CD4-positive, alpha-beta T cell treated with Interleukin-1 beta for 1 hour (primary cell): ENCODE measurements around the gene TLCD3B.

Experiments
- DNase-seq, 2 donors: peaks; one replicate each; pipeline ENCODE4 v3.0.0-alpha.2; 2020 to 2022

TLCD3B gene, protein sequence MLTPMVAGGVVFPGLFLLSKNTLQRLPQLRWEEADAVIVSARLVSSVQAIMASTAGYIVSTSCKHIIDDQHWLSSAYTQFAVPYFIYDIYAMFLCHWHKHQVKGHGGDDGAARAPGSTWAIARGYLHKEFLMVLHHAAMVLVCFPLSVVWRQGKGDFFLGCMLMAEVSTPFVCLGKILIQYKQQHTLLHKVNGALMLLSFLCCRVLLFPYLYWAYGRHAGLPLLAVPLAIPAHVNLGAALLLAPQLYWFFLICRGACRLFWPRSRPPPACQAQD

DNA sequence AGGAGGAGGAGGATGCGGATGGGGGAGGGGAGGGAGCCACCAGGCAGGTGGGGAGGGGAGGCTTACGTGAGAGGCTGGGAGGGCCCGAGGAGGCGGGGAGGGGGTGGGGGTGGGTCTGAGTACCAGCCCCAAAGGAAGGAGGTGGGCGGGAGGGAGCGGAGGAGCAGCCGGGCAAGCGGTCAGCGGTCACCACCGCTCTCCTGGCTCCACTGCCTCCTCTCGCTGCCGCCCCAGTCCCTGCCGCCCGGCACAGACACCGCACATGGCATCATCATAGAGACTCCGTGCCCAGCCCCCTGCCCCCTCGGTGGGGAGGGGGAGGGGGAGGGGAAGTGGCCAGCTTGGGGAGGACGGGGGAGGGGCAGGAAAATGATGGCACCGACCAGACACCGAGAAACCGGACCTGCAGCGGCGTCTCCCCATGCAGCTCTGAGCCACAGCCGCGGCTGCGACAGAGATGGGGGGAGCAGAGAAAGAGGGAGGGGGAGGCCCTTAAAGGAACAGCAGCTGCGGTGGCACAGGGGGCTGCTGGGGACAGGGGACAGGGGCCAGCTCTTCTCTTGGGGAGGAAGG, at the start of gene TLCD3B:
TSS of gene TLCD3B (minus strand) at position 431 of the 573 bp plus-strand sequence. CDS start 744 bp downstream, outside the sequence.
- no peak for DNase-seq

DNA sequence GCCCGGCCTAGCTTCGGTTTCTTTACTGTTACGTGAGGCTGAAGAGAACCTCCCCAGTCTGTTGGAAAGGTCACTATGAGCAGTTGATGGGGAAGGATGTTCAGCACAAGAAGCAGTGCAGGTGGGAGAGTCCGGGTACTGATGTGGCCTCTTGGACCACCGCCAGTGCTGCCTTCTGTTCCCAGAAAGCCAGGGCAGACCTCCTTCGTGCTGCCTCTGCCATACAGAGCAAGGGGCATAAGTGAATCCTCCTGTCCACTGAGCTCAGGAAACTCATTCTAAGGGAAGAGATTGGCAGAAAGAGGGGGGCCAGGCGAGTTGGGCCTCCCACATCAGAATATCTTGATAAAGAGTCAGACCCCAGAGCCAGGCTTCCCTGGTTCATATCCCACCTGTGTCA, 48.4 kb upstream of the TLCD3B start:
- DNase-seq, result no peak

DNA sequence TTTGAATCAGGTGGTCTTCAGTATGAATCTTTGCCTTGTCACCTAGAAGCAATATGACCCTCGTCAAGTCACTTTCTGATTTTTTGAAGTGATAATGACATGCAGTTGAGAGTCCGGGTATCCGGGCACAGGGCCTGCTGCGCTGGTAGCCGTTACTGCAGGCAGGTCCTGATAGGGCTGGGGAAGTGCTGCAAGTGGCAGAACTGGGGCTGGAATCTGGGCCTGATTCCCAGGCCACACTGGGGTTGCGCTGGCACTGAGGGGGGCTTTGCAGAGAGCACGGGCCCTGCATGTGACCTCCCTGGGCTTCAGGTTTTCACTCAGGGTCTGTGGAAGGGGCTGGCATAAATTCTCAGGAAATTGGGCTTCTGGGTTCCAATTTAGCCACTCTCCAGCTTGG, 47.7 kb upstream of the TLCD3B start:
- no peak for DNase-seq

DNA sequence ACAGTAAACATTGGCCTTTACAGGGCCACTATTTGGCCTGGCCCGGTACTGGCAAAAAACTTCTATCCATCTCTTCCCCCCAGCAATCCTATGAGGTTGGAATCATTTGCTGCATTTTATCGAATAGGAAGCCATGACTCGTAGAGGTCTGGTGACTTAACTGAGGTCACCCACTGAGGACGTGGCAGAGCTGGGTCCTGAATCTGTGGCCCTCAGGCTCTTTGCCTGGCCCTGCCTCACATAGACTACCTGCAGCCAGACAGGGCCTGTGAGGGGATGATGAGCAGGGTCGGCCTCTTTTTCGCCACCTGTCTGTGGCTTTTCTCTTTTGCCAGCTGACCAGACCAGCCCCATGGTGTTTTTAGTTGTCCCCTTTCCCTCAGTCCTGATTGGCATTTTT, 46.6 kb upstream of the TLCD3B start:
- DNase-seq, result no peak

DNA sequence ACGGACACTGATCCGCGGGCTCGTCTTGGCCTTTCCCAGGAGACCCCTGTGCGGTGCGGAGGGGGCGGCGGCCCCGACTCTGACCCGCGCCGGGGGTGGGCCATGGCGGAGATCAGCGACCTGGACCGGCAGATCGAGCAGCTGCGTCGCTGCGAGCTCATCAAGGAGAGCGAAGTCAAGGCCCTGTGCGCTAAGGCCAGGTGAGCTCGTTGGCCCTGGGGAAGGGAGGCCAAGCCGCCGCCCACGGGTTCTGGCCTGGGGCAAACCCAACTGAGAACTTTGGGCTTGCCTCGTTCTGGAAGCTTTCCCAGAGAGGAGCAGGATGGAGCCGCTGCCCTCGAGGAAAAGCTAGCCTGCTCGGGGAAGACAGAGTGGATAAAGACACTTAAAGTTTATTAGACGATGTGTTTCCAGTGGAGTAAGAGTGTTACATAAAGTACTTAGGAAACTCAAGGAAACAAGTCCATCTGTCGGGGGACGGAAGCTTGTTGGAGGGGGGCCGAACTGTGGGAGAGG, 45.3 kb upstream of the TLCD3B start:
- peak in 1 of 2 donors; percentile 26 for DNase-seq

DNA sequence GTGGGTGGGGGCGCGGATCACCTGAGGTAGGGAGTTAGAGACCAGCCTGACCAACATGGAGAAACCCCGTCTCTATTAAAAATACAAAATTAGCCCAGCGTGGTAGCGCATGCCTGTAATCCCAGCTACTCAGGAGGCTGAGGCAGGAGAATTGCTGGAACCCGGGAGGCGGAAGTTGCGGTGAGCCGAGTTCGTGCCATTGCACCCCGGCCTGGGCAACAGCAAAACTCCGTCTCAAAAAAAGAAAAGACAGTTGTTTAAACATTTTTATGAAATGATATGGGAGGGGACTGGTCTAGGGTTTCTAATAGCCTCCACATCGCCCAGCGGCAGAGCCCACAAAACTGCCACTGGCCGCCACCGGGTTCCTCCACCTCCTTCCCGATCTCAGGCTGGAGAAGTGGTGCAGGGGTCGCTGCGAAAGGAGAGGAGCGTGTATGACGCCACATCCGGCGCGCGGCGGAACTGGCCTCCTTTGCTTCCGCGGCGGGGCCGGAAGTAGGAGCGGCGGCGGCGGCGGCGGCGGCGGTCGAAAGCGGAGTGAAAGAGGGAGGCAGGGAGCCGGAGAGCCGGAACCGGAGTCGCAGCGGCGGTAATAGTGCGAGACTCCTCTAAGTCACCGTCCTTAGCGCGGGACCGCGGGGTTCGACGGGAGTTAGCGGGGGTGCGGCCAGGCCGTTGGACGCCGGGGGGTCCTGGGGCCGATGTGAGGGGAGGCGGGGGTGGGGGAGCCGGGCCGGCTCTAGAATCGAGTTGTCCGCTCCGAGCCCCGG, 44.6 kb upstream of the TLCD3B start, which contains the start of gene PPP4C:
TSS of gene PPP4C (plus strand) at position 492 of the 773 bp plus-strand sequence. CDS start 384 bp downstream, outside the sequence.
- DNase-seq, result peak; percentile 88 to 89

DNA sequence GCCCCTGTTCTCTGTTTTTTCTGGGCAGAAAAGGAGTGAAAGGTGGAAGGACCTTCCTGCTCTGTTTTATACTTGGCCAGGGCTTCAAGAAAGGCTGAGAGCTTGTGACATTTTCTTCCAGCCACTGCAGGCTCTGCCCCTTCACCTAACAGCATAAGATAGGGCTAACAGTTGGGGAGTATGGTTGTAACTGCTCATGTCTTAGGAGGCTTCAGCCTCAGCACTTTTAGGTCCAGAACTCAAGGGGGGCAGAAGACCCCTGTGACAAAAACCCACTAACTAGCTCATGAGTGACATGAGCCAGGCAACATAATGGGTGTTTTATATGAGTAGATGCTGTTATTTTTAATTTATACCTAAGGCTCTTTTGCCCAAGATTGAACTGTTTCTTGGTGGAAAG, 39.4 kb upstream of the TLCD3B start:
- DNase-seq, result no peak

DNA sequence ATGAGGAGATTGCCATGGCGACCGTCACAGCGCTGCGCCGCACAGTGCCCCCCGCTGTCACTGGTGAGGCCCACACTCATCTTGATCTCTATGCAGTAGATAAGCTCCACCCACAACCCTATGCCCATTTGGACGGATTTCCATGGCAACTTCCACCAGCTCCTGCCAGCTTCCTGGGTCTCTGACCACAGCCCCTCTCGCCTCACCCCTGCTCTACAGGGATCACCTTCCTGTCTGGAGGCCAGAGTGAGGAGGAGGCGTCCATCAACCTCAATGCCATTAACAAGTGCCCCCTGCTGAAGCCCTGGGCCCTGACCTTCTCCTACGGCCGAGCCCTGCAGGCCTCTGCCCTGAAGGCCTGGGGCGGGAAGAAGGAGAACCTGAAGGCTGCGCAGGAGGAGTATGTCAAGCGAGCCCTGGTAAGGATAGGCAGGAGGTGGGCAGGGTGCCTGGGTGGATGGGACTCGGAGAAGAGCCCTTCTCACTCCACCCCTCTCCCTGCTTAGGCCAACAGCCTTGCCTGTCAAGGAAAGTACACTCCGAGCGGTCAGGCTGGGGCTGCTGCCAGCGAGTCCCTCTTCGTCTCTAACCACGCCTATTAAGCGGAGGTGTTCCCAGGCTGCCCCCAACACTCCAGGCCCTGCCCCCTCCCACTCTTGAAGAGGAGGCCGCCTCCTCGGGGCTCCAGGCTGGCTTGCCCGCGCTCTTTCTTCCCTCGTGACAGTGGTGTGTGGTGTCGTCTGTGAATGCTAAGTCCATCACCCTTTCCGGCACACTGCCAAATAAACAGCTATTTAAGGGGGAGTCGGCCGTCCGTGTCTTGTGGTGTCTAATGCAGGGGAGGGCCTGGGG, 38.8 kb upstream of the TLCD3B start:
- no peak for DNase-seq

DNA sequence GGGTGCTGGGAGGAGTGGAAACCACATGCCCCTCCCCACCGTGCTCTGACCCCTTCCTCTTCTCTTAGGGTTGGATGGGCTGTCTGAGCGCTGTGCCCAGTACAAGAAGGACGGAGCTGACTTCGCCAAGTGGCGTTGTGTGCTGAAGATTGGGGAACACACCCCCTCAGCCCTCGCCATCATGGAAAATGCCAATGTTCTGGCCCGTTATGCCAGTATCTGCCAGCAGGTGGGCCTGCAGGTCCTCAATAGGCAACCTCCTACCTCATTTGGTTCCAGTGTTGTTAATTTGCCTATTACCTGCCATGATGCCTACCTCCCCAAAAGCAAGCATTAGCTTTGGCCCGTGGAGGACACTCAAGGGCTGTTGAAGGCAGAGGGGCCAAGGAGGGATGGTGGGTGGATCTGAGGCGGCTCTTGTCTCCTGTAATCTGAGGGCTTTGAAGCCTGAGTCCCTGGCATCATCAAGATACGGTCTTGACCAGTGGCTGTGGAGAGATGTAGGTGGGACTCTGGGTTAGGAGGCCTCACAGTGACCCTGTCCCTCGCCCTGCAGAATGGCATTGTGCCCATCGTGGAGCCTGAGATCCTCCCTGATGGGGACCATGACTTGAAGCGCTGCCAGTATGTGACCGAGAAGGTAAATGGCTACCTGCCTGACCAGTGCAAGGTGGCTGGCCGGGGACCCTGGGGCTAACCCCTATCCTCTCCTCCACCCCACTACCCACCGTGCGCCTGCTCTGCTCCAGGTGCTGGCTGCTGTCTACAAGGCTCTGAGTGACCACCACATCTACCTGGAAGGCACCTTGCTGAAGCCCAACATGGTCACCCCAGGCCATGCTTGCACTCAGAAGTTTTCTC, 37.9 kb upstream of the TLCD3B start:
- peak; percentile 59 to 65 for DNase-seq

DNA sequence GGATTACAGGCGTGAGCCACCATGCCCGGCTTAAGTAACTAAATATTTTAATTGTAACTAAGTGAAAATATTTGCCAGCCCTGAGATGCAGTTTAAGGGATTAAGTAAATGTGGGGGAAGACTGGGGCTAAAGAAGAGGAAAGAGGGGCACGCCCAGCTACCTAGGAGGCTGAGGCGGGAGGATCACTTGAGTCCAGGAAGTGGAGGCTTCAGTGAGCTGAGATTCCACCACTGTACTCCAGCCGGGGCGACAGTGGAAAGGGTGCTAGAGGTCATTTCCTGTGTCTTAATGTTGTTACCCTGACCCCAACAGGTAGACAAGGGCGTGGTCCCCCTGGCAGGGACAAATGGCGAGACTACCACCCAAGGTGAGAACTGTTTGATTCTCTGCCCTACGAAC, 37.3 kb upstream of the TLCD3B start:
- DNase-seq, result no peak

DNA sequence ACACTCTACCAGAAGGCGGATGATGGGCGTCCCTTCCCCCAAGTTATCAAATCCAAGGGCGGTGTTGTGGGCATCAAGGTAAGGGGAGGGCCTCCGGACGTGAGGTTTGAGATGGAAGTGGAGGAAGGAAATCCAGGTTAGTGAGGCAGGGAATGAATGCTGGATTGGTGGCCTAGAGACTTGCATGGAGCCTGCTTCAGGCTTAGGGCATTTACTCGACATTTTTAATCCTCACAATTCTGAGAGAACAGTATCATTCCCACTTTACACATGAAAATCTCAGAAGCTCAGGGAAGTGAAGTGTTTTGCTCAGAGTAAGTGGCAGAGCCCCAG, 36.5 kb upstream of the TLCD3B start:
- no peak for DNase-seq

DNA sequence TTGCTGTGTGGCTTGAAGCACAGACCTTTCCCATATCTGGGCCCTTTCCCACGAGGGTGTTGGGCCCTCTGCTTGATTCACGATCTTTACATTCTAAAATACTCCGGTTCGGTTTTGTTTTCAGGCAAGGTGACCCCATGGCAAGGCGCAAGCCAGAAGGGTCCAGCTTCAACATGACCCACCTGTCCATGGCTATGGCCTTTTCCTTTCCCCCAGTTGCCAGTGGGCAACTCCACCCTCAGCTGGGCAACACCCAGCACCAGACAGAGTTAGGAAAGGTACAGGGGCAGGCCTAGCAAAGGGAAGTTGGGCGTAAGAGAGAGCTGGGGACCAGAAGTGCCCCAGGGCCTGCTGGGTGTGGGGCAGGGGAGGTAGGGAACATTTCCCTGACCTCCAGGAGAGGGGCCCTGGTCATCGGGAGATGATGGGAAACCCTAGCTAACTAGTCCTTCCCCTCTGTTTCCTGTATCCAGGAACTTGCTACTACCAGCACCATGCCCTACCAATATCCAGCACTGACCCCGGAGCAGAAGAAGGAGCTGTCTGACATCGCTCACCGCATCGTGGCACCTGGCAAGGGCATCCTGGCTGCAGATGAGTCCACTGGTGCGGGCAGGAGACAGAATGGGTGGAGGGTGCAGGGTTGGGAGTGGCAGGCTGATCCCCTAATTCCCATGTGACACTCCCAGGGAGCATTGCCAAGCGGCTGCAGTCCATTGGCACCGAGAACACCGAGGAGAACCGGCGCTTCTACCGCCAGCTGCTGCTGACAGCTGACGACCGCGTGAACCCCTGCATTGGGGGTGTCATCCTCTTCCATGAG, 35.9 kb upstream of the TLCD3B start:
- DNase-seq, result no peak

DNA sequence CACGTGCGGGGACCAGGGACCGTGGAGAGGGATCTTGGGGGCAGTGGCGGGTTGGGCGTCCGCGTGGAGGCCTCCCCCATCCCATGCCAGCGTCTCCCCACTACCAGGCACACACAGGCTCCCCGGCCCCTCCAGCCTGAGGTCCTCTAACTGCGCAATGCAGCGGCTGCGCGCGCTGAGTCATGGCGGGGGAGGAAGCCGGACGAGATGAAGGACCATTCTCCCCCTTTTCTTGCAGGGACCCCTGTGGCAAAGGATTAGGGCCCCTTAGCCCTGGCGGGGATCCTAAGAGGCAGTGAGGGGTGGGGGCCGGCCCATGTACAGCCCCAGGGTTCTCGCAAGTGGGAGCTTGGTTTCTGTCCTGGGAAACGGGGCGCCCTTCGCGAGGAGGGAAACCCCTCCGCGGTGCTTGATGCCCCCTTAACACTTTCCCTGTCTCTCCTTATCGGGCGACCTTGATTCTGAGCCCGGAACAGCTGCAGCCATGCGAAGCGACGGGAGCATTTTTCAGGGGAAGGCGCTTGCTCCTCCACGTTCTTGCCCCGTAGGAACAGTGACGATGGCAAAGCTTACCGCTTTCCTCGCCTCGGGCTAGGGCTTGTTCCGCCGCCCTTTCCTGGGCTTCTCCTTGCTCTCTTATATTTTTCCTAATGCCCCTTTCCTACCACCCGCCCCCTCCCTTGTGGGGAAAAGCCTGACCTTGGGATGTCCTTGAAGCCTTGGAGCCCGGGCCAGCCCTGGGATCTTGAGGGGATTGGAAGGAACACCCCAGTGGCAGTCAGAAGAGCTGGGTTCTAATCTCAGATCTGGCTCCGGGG, 35.1 kb upstream of the TLCD3B start:
- peak in 1 of 2 donors; percentile 40 for DNase-seq

DNA sequence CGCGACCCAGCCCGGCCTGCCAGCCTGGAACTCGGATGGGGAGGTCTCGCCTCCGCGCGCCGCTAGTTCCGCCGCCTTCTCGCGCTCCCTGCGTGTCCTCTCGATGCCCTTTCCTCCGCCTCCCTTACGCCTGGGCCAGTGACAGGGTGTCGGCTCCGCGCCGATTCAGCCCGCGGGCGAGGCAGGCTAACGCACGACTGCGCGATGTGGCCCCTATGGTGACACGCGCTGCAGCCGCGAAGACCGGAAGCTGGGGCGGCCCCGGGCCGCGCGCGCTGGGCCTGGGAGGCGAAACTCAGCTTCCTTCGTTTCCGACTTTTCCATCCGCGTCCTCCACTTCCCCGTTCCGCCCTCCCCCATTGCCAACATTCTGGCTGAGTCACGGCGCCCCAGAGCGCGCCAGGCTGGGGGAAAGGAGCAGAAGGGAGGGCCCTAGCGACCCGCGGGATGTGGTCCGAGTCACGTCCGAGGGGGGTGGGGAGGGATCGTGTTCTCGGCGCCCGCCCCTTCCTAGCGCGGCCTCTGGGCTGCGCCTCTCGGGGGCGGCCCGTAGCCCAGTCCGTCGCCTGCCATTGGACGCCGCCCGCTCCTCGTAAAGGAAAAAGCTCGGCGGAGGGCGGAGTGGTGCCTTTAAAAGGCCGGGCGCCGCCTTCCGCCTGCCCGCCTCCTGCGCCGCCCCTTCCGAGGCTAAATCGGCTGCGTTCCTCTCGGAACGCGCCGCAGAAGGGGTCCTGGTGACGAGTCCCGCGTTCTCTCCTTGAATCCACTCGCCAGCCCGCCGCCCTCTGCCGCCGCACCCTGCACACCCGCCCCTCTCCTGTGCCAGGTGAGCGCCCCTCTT, 34.3 kb upstream of the TLCD3B start, which contains the start of gene ALDOA:
TSS of gene ALDOA (plus strand) at position 659 of the 841 bp plus-strand sequence. CDS start 1,138 bp downstream, outside the sequence.
- DNase-seq, result peak; percentile 94 to 96

DNA sequence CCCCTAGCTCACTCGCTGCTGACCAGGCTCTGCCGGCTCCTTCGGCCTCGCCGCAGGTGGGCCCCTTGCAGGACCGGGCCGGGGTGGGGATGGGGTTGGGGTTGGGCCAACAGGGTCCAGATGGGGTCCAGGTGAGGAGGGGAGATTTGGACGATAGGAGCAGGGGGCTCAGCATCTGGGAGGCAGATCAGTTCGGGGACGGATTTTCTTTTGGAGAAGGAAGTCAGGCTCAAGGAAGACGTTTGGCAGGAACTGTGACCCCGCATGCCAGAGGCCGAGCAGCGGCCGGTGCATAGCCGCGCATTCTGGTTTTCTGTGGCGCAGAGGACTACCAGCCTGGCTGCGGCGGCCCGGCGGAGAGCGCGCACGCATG, 33.6 kb upstream of the TLCD3B start:
- DNase-seq, result no peak

DNA sequence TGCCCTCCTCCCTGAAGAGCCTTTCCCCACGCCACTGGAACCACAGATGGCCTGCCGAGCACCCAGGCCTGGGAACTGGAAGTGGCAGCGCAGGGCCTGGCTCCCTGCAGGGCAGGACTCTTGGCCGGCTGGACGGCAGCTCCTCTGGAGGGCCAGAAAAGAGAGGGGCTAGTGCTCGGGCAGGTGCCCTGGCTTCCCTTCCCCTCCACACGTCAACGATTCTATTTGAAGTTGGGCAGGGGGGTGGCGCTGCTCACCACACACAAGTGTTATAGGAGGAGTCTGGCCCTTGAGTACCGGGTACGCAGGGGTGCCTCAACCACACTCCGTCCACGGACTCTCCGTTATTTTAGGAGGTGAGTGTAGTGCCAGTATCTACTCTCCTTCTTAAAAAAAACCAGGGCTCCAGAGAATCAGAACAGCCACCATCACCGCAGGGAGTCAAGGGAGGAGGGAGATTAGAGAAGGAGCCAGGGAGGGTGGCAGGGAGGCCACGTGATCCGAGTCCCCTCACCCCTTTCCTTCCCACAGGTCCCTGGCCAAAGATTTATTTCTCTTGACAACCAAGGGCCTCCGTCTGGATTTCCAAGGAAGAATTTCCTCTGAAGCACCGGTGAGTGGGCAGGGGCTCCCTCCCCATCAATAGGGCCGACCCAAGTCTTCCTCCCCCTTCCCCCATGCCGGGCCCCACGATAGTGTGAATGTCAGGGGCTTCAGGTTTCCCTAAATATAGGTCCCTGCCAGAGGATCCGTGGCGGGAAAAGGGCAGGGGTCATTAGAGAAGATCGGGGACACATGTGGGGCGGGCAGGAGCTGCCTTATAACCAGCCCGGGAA, 33.0 kb upstream of the TLCD3B start:
- peak; percentile 78 for DNase-seq

DNA sequence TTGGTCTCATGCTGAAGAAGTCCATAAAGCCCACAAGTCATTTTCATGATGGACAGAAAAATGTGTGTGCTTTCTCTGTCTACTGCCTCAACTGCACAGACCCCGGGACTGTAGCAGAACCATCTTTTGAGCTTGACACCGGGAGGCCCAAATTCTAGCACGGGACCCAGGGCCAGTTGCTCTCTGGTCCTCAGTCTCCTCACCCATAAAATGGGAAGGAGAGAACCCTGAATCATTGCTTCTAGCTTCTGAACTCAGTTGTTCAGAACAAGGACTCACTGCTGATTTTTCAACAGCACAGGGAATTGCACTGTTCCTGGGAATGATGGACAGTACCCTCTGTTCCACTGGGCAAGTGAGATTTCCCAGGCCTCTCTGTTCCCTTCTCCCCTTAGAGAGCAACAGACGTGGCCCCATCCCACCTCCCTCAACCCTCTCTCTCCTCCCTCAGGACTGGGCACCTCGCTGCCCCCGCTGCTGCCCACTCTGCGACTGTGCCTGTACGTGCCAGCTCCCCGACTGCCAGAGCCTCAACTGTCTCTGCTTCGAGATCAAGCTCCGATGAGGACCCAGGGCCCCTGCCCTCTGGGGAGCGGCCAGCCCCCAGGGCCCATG, 32.3 kb upstream of the TLCD3B start:
- DNase-seq, result no peak
